GM18508 (cell line): ENCODE data around the gene SPRED2.

Source experiments
- ATAC-seq: cut with Tn5 transposase; IDR thresholded peaks from one replicate; pipeline ENCODE4 v1.9.1; 2021; ENCODE audit warnings: moderate number of reproducible peaks; ENCODE audit not compliant: insufficient read depth, unreplicated experiment

SPRED2 gene

GRCh38 chr2:65293376-65293775 lies 139.0 kb downstream of the SPRED2 start:
- no peak for ATAC-seq

- ATAC-seq, result no peak
Measured at GRCh38 chr2:65292461-65293011, 139.9 kb downstream of the SPRED2 start.

GRCh38 chr2:65292106-65292400 lies 140.3 kb downstream of the SPRED2 start:
- no peak for ATAC-seq

- ATAC-seq, result no peak
Measured at GRCh38 chr2:65291216-65292105, 140.9 kb downstream of the SPRED2 start.

- no peak for ATAC-seq
Measured at GRCh38 chr2:65287364-65287763, 145.0 kb downstream of the SPRED2 start.

GRCh38 chr2:65282477-65283053 lies 149.8 kb downstream of the SPRED2 start:
- no peak for ATAC-seq

GRCh38 chr2:65281627-65282351 lies 150.6 kb downstream of the SPRED2 start:
- no peak for ATAC-seq

GRCh38 chr2:65279756-65280155 lies 152.6 kb downstream of the SPRED2 start:
- ATAC-seq, result no peak

GRCh38 chr2:65278531-65278981 lies 153.8 kb downstream of the SPRED2 start:
- ATAC-seq, result no peak

GRCh38 chr2:65277791-65278483 lies 154.5 kb downstream of the SPRED2 start:
- ATAC-seq, result no peak

GRCh38 chr2:65277118-65277517 lies 155.3 kb downstream of the SPRED2 start:
- no peak for ATAC-seq

GRCh38 chr2:65276609-65277008 lies 155.8 kb downstream of the SPRED2 start:
- ATAC-seq, result no peak

- ATAC-seq, result no peak
Measured at GRCh38 chr2:65275141-65275915, 157.1 kb downstream of the SPRED2 start.

- no peak for ATAC-seq
Measured at GRCh38 chr2:65273344-65273743, 159.1 kb downstream of the SPRED2 start.

GRCh38 chr2:65268957-65269356 lies 163.4 kb downstream of the SPRED2 start:
- ATAC-seq, result no peak

GRCh38 chr2:65267008-65267407 lies 165.4 kb downstream of the SPRED2 start:
- no peak for ATAC-seq

- ATAC-seq, result no peak
Measured at GRCh38 chr2:65265671-65266045, 166.7 kb downstream of the SPRED2 start.

- ATAC-seq, result no peak
Measured at GRCh38 chr2:65264821-65265670, 167.4 kb downstream of the SPRED2 start.

- ATAC-seq, result no peak
Measured at GRCh38 chr2:65263986-65264385, 168.4 kb downstream of the SPRED2 start.
